H1 (cell line): Measurements from ENCODE around the gene CD99. TPM values are rescaled to one million over a fixed set of nuclear protein-coding genes. Genes with fewer than 3 reads are reported as not detected.

Experiments used
- CTCF ChIA-PET: fragments of 300-600 bp; sonication (Branson Sonifier 250); formaldehyde crosslinking; loops from one replicate; lab custom pipeline; 2021; ENCODE audit not compliant: partially characterized antibody; lab: Charles Lee
- POLR2A ChIA-PET: fragments of 300-600 bp; sonication (Branson Sonifier 250); formaldehyde crosslinking; loops from one replicate; lab custom pipeline; 2021; ENCODE audit warnings: inconsistent platforms; ENCODE audit not compliant: partially characterized antibody; lab: Charles Lee
- DNase-seq, 2 experiments: peaks; one replicate each; pipeline versions ENCODE4 v3.0.0 to v3.0.0-alpha.2; 2010 to 2022; ENCODE audit warnings: low spot score in 2 of 2, low read depth in 1 of 2, mixed read lengths in 1 of 2
- FAIRE-seq: peaks from 2 replicates; lab custom pipeline; 2011; peaks lifted over from hg19 to GRCh38; lab: Jason Lieb, UNC
- H2AFZ ChIP-seq: 2 replicates; pipeline ENCODE4 v1.8.1; 2012; ENCODE audit warnings: low read length, inconsistent platforms
- H2AK5ac ChIP-seq: 2 replicates; pipeline ENCODE4 v1.6.1; 2013; ENCODE audit warnings: low read depth, low read length
- H2BK120ac ChIP-seq: replicated peaks from 2 replicates; pipeline ENCODE3; 2013; ENCODE audit warnings: low read depth, low read length, inconsistent platforms
- H2BK12ac ChIP-seq: 2 replicates; pipeline ENCODE4 v1.6.1; 2013; ENCODE audit warnings: low read depth, low read length
- H2BK15ac ChIP-seq: 2 replicates; pipeline ENCODE4 v1.6.1; 2013; ENCODE audit warnings: low read length
- H2BK20ac ChIP-seq: 2 replicates; pipeline ENCODE4 v1.6.1; 2013; ENCODE audit warnings: low read length
- H2BK5ac ChIP-seq: 2 replicates; pipeline ENCODE4 v1.6.1; 2013; ENCODE audit warnings: low read depth, low read length
- H3K14ac ChIP-seq: 2 replicates; pipeline ENCODE4 v1.6.1; 2013; ENCODE audit warnings: inconsistent platforms; ENCODE audit not compliant: insufficient read length
- H3K18ac ChIP-seq: 2 replicates; pipeline ENCODE4 v1.6.1; 2013; ENCODE audit warnings: low read length; ENCODE audit errors: extremely low read depth
- H3K23ac ChIP-seq: 2 replicates; pipeline ENCODE4 v1.6.1; 2013; ENCODE audit warnings: inconsistent platforms; ENCODE audit not compliant: insufficient read length
- H3K23me2 ChIP-seq: 2 replicates; pipeline ENCODE4 v1.6.1; 2013; ENCODE audit warnings: low read depth, low read length
- H3K27ac ChIP-seq: 2 replicates; pipeline ENCODE4 v1.6.1; 2011; ENCODE audit warnings: low read depth, low read length, inconsistent platforms
- H3K27me3 ChIP-seq, 4 experiments: replicated peaks in 1 of 4; 1 replicate in 1 of 4; 2 replicates in 3 of 4; pipeline versions ENCODE4 v1.6.1 to v1.8.1; 2011 to 2013; ENCODE audit warnings: low read length in 3 of 4, mild to moderate bottlenecking in 3 of 4, inconsistent platforms in 2 of 4, mixed read lengths in 2 of 4, moderate library complexity in 1 of 4; ENCODE audit not compliant: control insufficient read depth in 3 of 4, insufficient read depth in 3 of 4; ENCODE audit errors: extremely low read depth in 1 of 4
- H3K36me3 ChIP-seq, 4 experiments: 2 replicates each; pipeline versions ENCODE4 v1.6.1 to v1.8.1; 2011 to 2013; ENCODE audit warnings: mild to moderate bottlenecking in 4 of 4, low read length in 3 of 4, moderate library complexity in 2 of 4, control low read depth in 1 of 4, inconsistent platforms in 1 of 4; ENCODE audit not compliant: insufficient read depth in 4 of 4, control insufficient read depth in 2 of 4
- H3K4ac ChIP-seq: replicated peaks from 2 replicates; pipeline ENCODE3; 2013; ENCODE audit warnings: low read length, low read depth, mixed read lengths, inconsistent platforms; ENCODE audit not compliant: insufficient read length
- H3K4me1 ChIP-seq, 4 experiments: replicated peaks in 1 of 4; 1 replicate in 1 of 4; 2 replicates in 3 of 4; pipeline versions ENCODE4 v1.6.1 to v1.8.1; 2011 to 2013; ENCODE audit warnings: low read length in 3 of 4, inconsistent platforms in 2 of 4, mixed read lengths in 1 of 4; ENCODE audit not compliant: insufficient read depth in 4 of 4, control insufficient read depth in 3 of 4
- H3K4me2 ChIP-seq, 2 experiments: 2 replicates each; pipeline versions ENCODE4 v1.6.1 to v1.8.1; 2011 to 2013; ENCODE audit warnings: low read depth in 2 of 2, low read length in 2 of 2, control low read depth in 1 of 2, inconsistent platforms in 1 of 2, mild to moderate bottlenecking in 1 of 2; ENCODE audit not compliant: insufficient read depth in 1 of 2
- H3K4me3 ChIP-seq, 4 experiments: fragments of 200-600, 300-600 bp in 1 of 4; sonication (generic), shearing (Covaris generic), sonication (Bioruptor Twin) in 1 of 4; 2 replicates each; pipeline versions ENCODE4 v1.5.1 to v1.8.1; 2011 to 2016; ENCODE audit warnings: low read length in 4 of 4, low read depth in 3 of 4, control low read depth in 2 of 4, inconsistent platforms in 2 of 4, mild to moderate bottlenecking in 2 of 4, mixed read lengths in 1 of 4, moderate library complexity in 1 of 4; ENCODE audit not compliant: insufficient read depth in 2 of 4; ENCODE audit errors: extremely low read depth in 1 of 4
- H3K56ac ChIP-seq: replicated peaks from 2 replicates; pipeline ENCODE3; 2013; ENCODE audit warnings: low read depth, mild to moderate bottlenecking, mixed read lengths, low read length, inconsistent platforms; ENCODE audit not compliant: insufficient read length
- H3K79me1 ChIP-seq: 2 replicates; pipeline ENCODE4 v1.6.1; 2013; ENCODE audit warnings: low read depth, low read length, control low read depth
- H3K79me2 ChIP-seq, 2 experiments: 2 replicates each; pipeline versions ENCODE4 v1.6.1 to v1.8.1; 2012 to 2013; ENCODE audit warnings: low read length in 2 of 2, mild to moderate bottlenecking in 2 of 2, inconsistent platforms in 1 of 2; ENCODE audit not compliant: insufficient read depth in 2 of 2, control insufficient read depth in 1 of 2
- H3K9ac ChIP-seq, 4 experiments: replicated peaks in 1 of 4; 1 replicate in 1 of 4; 2 replicates in 3 of 4; pipeline versions ENCODE4 v1.6.1 to v1.8.1; 2011 to 2013; ENCODE audit warnings: low read depth in 3 of 4, low read length in 3 of 4, control low read depth in 2 of 4, mild to moderate bottlenecking in 2 of 4, moderate library complexity in 2 of 4, inconsistent platforms in 1 of 4; ENCODE audit errors: extremely low read depth in 1 of 4
- H3K9me3 ChIP-seq, 2 experiments: 2 replicates each; pipeline versions ENCODE4 v1.6.1 to v1.8.1; 2012 to 2013; ENCODE audit warnings: mild to moderate bottlenecking in 2 of 2, moderate library complexity in 2 of 2, control low read depth in 1 of 2, inconsistent platforms in 1 of 2, low read depth in 1 of 2, low read length in 1 of 2, mixed read lengths in 1 of 2; ENCODE audit not compliant: insufficient read depth in 2 of 2
- H4K20me1 ChIP-seq, 2 experiments: replicated peaks in 1 of 2; 2 replicates each; pipeline versions ENCODE3 to v1.8.1; 2011 to 2013; ENCODE audit warnings: inconsistent platforms in 2 of 2, low read length in 2 of 2, mild to moderate bottlenecking in 1 of 2; ENCODE audit not compliant: insufficient read depth in 2 of 2, control insufficient read depth in 1 of 2
- H4K5ac ChIP-seq: 2 replicates; pipeline ENCODE4 v1.6.1; 2013; ENCODE audit warnings: low read length, low read depth, mixed read lengths, inconsistent platforms; ENCODE audit not compliant: insufficient read length
- H4K8ac ChIP-seq: 2 replicates; pipeline ENCODE4 v1.8.0; 2013; ENCODE audit warnings: mild to moderate bottlenecking, moderate library complexity, low read length, inconsistent platforms; ENCODE audit not compliant: insufficient read depth; ENCODE audit errors: extremely low read depth
- H4K91ac ChIP-seq: replicated peaks from 2 replicates; pipeline ENCODE3; 2013; ENCODE audit warnings: low read length, mixed read lengths, inconsistent platforms; ENCODE audit not compliant: insufficient read length
- BACH1 ChIP-seq: IDR thresholded peaks from 2 replicates; pipeline ENCODE4 v1.6.1; 2012; ENCODE audit warnings: low read length, improper control_type of control experiment
- BCL11A ChIP-seq, 2 experiments: IDR thresholded peaks; one replicate each; pipeline ENCODE4 v1.6.1; 2011; ENCODE audit warnings: low read depth in 2 of 2, low read length in 2 of 2, mild to moderate bottlenecking in 2 of 2
- EGR1 ChIP-seq: IDR thresholded peaks from 2 replicates; pipeline ENCODE4 v1.6.1; 2011; ENCODE audit warnings: low read depth, low read length, borderline replicate concordance
- HDAC6 ChIP-seq: IDR thresholded peaks from one replicate; pipeline ENCODE4 v1.7.1; 2012; ENCODE audit warnings: low read depth, mild to moderate bottlenecking, inconsistent platforms, low read length, moderate library complexity
- JUN ChIP-seq: IDR thresholded peaks from 2 replicates; pipeline ENCODE4 v1.6.1; 2011; ENCODE audit warnings: low read depth, mild to moderate bottlenecking, improper control_type of control experiment, low read length
- KDM5A ChIP-seq: fragments of 200-600 bp; IDR thresholded peaks from 2 replicates; pipeline ENCODE4 v1.7.1; 2012; ENCODE audit warnings: mild to moderate bottlenecking, low read length, inconsistent platforms, mixed read lengths
- POLR2A ChIP-seq, 2 experiments: IDR thresholded peaks; 1 replicate in 1 of 2; 2 replicates in 1 of 2; pipeline ENCODE4 v1.6.1; 2011; ENCODE audit warnings: low read depth in 2 of 2, low read length in 2 of 2, mild to moderate bottlenecking in 2 of 2; ENCODE audit errors: control extremely low read depth in 1 of 2
- RNF2 ChIP-seq: fragments of 200-900, 300-1000 bp; sonication (generic); IDR thresholded peaks from 2 replicates; pipeline ENCODE4 v1.7.1; 2016; ENCODE audit warnings: borderline replicate concordance, low read depth, mild to moderate bottlenecking, antibody characterized with exemption, low read length; ENCODE audit not compliant: poor library complexity, severe bottlenecking; ENCODE audit errors: missing control alignments
- SAP30 ChIP-seq: fragments of 300-600 bp; sonication (generic); IDR thresholded peaks from 2 replicates; pipeline ENCODE4 v1.7.1; 2012; ENCODE audit warnings: low read length, moderate library complexity, mild to moderate bottlenecking, inconsistent platforms; ENCODE audit not compliant: insufficient read depth, insufficient replicate concordance
- SIN3A ChIP-seq, 2 experiments: IDR thresholded peaks in 1 of 2; conservative IDR thresholded peaks in 1 of 2; 2 replicates each; pipeline ENCODE4 v1.6.1; 2011 to 2012; ENCODE audit warnings: low read length in 2 of 2, improper control_type of control experiment in 1 of 2, low read depth in 1 of 2, mild to moderate bottlenecking in 1 of 2
- TAF1 ChIP-seq: IDR thresholded peaks from 2 replicates; pipeline ENCODE4 v1.6.1; 2011; ENCODE audit warnings: mild to moderate bottlenecking, low read depth, low read length
- TCF12 ChIP-seq: IDR thresholded peaks from 2 replicates; pipeline ENCODE4 v1.6.1; 2011; ENCODE audit warnings: low read depth, mild to moderate bottlenecking, low read length
- YY1 ChIP-seq: IDR thresholded peaks from 2 replicates; pipeline ENCODE4 v1.6.1; 2011; ENCODE audit warnings: low read depth, mild to moderate bottlenecking, low read length
- WGBS, 2 experiments: shearing (Covaris generic) in 1 of 2; methylation state at CpG; one replicate each; pipeline versions ENCODE4 v1.1.6 to v1.1.7; 2013 to 2015; ENCODE audit warnings: low lambda C conversion rate in 2 of 2, mixed read lengths in 2 of 2, inconsistent platforms in 1 of 2, low coverage in 1 of 2, missing lambda C conversion rate in 1 of 2; ENCODE audit not compliant: insufficient replicate concordance in 2 of 2, insufficient coverage in 1 of 2, insufficient read length in 1 of 2; ENCODE audit errors: extremely low coverage in 1 of 2, missing lambda C conversion rate in 1 of 2; 5-methylcytosine and 5-hydroxymethylcytosine counted together
- polyA plus RNA-seq, 7 experiments: library from polyadenylated mRNA; depleted of rRNA in 3 of 7; stranded (reverse) in 5 of 7; unstranded in 2 of 7; fragments of >200 nt in 5 of 7; fragments of 200-250 nt in 2 of 7; gene quantifications; 1 replicate in 5 of 7; 2 replicates in 1 of 7; 4 replicates in 1 of 7; pipeline versions ENCODE4 v1.2.1 to v1.2.3, GENCODE V29; 2011 to 2013; ENCODE audit warnings: missing spikeins in 2 of 7, mixed read lengths in 2 of 7
- total RNA-seq: library from RNA; stranded (reverse); fragmentation: NEBNext Ultra II Directional; extraction: Animal tissue kit (Norgen Biotek cat#: 25700); gene quantifications from 2 replicates; pipeline ENCODE4 v1.2.1, GENCODE V29; 2021
- TF ChIP-seq, protein P1 (sequence below): IDR thresholded peaks from 2 replicates; pipeline ENCODE4 v1.6.1; 2012; ENCODE audit warnings: inconsistent platforms

Gene CD99
- total and polyA plus RNA-seq, 2 of the 8 experiments (the other 6 are each of a cell fraction or from before 2014, with no cell fraction given) = 30.1 to 47.8 TPM

- Histone ChIP-seq H3K9ac (no peak overlapping the region), H3K27ac (no peak overlapping the region), H2AK5ac (no peak overlapping the region), H3K14ac (no peak overlapping the region), H3K36me3 (peaks cover 0 to 4% (median under 1%) of the 10 kb centered on the region in 4 experiments; a peak in 4 of 8 replicates), H3K79me2 (no peaks in the 10 kb centered on the region), H4K91ac (no peak overlapping the region), H2BK15ac (no peak overlapping the region), H2BK5ac (no peak overlapping the region), H2BK12ac (no peak overlapping the region), H4K5ac (no peak overlapping the region), H3K27me3 (no peaks in the 10 kb centered on the region), H3K4ac (no peak overlapping the region), H3K23me2 (peaks cover 5% of the 10 kb centered on the region; the same call in 1 of the 2 replicates), H4K20me1 (peaks cover 0 to 4% of the 10 kb centered on the region in 2 experiments), H2AFZ (no peak overlapping the region), H3K4me2 (no peak overlapping the region), H3K4me1 (peaks cover 0 to 5% (median 0%) of the 10 kb centered on the region in 4 experiments; a peak in 1 of 7 replicates), H2BK20ac (no peak overlapping the region), H3K18ac (no peak overlapping the region), H3K79me1 (peaks cover 2% of the 10 kb centered on the region; the same call in 1 of the 2 replicates), H3K23ac (no peak overlapping the region), H4K8ac (no peak overlapping the region), H3K9me3 (no peaks in the 10 kb centered on the region), H2BK120ac (no peak overlapping the region), H3K4me3 (no peak overlapping the region), H3K56ac (no peak overlapping the region)
- no peak for DNase-seq
- 88% methylated on average over 11 of the region's 11 CpGs; no CpG with 5 or more reads in 1 of the 2 experiments for WGBS, 2 experiments
- no peak for FAIRE-seq
- ChIA-PET POLR2A (no interaction called here), CTCF (no interaction called here)
- TF ChIP-seq YY1 (no peak), RNF2 (no peak), TCF12 (no peak), BCL11A (IDR thresholded peaks at IDR 0.05; ENCODE audit: low read depth in 2 of 2, low read length in 2 of 2) (no peak), BACH1 (no peak), JUN (no peak), HDAC6 (no peak), KDM5A (no peak), TAF1 (no peak), EGR1 (no peak), SAP30 (no peak), SIN3A (conservative IDR thresholded peaks at IDR 0.05 in 1 of 2, IDR thresholded peaks at IDR 0.05 in 1 of 2; ENCODE audit: low read depth in 1 of 2, low read length in 2 of 2) (no peak), POLR2A (IDR thresholded peaks at IDR 0.05; ENCODE audit: control extremely low read depth in 1 of 2, low read depth in 2 of 2, low read length in 2 of 2) (no peak)
- TF ChIP-seq, protein P1, sequence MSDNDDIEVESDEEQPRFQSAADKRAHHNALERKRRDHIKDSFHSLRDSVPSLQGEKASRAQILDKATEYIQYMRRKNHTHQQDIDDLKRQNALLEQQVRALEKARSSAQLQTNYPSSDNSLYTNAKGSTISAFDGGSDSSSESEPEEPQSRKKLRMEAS = no peak
Measured at GRCh38 chrX:2715066-2715600, 24.0 kb downstream of the CD99 start.
